SK-N-SH (cell line): ENCODE measurements around the gene TAF6.

Experiments
- SMC3 ChIP-seq: IDR thresholded peaks from 2 replicates; pipeline ENCODE4 v1.6.1; 2012; ENCODE audit warnings: low read depth, low read length, improper control_type of control experiment
- TF ChIP-seq, protein P1 (sequence below): fragments of 150-350 bp; IDR thresholded peaks from 2 replicates; pipeline ENCODE4 v1.6.1; 2016; ENCODE audit warnings: mild to moderate bottlenecking, low read depth, low read length

DNA sequence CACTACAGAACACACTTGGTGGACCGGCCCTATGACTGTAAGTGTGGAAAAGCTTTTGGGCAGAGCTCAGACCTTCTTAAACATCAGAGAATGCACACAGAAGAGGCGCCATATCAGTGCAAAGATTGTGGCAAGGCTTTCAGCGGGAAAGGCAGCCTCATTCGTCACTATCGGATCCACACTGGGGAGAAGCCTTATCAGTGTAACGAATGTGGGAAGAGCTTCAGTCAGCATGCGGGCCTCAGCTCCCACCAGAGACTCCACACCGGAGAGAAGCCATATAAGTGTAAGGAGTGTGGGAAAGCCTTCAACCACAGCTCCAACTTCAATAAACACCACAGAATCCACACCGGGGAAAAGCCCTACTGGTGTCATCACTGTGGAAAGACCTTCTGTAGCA is 55.0 kb downstream of the TAF6 start:
- TF ChIP-seq SMC3 = no peak
- TF ChIP-seq, protein P1, sequence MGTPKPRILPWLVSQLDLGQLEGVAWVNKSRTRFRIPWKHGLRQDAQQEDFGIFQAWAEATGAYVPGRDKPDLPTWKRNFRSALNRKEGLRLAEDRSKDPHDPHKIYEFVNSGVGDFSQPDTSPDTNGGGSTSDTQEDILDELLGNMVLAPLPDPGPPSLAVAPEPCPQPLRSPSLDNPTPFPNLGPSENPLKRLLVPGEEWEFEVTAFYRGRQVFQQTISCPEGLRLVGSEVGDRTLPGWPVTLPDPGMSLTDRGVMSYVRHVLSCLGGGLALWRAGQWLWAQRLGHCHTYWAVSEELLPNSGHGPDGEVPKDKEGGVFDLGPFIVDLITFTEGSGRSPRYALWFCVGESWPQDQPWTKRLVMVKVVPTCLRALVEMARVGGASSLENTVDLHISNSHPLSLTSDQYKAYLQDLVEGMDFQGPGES = no peak
